EL (cell line): ENCODE data around the gene TIMM50.

Experiments used
- DNase-seq: peaks from one replicate; pipeline ENCODE4 v3.0.0-alpha.2; 2016

Gene TIMM50

DNA sequence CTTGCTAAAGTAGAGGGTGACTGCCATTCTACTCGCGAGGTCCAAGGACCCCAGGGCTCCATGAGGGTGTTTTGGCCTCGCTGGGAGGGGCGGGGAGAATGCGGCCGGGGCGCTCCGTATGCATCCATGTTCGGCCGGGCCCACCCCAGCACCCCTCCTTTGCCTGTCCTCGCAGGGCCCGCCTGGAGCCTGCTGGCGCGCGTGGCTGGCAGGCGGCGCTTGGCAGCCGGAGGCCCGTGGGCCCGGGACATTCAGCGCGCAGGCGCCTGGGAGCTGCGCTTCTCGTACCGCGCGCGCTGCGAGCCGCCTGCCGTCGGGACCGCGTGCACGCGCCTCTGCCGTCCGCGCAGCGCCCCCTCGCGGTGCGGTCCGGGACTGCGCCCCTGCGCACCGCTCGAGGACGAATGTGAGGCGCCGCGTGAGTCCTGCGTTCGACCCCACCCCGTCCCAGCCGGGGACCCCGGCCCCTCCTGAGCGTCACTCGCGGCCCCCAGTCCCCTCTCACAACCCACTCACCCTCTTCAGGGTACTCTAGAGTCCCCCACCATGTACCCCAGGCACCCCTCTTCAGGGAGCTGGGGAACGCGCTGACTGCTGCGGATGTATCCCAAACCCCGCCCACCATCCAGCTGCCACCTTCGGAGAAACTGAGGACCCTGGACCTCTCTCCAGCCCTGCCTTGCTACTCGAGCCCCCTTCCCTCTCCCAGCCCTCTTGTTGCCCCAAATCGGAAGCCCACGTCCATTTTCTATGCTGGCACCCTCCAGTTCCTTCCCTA, 22.2 kb downstream of the TIMM50 start:
- peak; percentile 64 for DNase-seq

DNA sequence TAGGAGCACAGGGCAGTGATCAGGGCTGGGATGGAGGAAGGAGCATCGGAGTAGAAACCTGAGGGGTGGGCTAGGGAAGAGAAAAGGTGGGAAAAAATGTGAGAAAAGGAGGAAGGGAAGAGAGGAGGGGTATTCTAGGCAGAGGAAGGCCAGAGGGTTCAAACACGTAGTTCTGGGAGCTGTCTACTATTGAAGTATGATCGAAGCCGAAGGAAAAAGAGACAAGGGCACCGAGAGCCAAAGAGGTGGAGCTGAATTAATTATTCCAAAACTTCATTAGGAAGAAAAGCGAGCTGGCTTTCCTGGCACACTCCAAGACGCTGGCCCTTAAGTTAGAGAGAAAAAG, 25.9 kb downstream of the TIMM50 start:
- no peak for DNase-seq

DNA sequence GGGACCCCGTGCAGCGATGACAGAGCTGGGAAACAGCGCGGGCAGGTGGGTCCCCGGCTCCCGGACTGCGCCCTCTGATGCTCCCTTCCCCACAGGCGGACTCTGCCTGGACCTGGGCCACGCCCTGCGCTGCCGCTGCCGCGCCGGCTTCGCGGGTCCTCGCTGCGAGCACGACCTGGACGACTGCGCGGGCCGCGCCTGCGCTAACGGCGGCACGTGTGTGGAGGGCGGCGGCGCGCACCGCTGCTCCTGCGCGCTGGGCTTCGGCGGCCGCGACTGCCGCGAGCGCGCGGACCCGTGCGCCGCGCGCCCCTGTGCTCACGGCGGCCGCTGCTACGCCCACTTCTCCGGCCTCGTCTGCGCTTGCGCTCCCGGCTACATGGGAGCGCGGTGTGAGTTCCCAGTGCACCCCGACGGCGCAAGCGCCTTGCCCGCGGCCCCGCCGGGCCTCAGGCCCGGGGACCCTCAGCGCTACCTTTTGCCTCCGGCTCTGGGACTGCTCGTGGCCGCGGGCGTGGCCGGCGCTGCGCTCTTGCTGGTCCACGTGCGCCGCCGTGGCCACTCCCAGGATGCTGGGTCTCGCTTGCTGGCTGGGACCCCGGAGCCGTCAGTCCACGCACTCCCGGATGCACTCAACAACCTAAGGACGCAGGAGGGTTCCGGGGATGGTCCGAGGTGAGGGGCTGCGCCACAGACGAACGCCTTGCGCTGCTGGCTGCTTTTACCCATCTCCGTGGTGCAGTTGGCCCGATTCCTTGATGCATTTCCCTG, 26.5 kb downstream of the TIMM50 start:
- peak; percentile 74 for DNase-seq

- DNase-seq: no peak
Observed at GRCh38 chr19:39507715-39508364, 27.2 kb downstream of the TIMM50 start.

DNA sequence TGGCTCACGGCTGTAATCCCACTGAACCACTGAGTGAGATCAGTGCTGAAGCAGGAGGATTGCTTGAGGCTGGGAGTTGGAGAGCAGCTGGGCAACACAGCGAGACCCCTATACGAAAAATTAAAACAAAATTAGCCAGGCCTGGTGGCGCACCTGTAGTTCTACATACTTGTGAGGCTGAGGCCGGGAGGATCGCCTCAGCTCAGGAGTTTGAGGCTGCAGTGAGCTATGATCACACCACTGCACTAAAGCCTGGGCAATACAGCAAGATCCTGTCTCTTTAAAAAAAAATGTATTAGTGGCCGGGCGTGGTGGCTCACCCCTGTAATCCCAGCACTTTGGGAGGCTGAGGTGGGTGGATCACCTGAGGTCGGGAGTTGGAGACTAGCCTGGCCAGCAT, 28.0 kb downstream of the TIMM50 start:
- DNase-seq: no peak

- DNase-seq: no peak
Observed at GRCh38 chr19:39509233-39509632, 28.6 kb downstream of the TIMM50 start.

- DNase-seq: no peak
Observed at GRCh38 chr19:39512988-39513387, 32.4 kb downstream of the TIMM50 start.

GRCh38 chr19:39514840-39515550, 34.4 kb downstream of the TIMM50 start, which contains the start of gene SELENOV:
SELENOV (plus strand) TSS chr19:39515139; CDS start chr19:39515213, 74 bp downstream.
- no peak for DNase-seq

DNA sequence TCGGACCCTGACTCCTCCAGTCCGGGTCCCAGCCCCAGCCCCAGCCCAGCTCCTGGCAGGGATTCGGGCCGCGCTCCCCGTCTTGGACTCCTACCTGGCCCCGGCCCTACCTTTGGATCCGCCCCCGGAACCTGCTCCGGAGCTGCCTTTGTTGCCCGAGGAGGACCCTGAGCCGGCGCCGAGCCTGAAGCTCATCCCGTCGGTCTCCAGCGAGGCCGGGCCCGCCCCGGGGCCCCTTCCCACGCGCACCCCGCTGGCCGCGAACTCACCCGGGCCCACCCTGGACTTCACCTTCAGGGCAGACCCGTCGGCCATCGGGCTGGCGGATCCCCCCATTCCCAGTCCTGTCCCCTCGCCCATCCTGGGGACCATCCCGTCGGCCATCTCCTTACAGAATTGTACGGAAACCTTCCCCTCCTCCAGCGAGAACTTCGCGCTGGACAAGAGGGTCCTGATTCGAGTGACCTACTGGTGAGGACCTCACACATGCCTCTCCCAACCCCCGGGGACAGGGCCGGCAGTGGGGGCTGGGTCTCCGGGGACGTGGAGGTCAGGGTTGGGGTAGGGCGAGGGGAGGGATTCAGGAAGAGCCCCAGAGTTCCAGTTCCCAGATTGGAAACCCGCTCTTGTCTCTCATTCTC, 35.0 kb downstream of the TIMM50 start:
- no peak for DNase-seq

DNA sequence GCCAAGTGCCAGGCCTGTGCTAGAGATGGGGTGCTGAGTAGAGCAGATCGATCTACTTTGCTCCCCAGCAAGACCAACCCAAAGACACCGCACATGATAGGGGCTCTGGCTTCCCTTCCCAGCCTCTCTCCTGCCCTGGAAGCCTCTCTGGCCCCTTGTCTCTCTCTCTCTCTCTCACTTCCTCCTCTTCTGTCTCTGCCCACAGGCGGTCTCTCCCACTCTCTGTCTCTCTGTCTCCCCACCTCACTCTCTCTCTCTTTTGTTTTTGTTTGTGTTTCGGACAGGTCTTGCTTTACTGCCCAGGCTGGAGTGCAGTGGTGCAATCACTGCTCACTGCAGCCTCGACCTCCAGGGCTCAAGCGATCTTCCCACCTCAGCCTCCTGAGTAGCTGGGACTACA, 35.6 kb downstream of the TIMM50 start:
- DNase-seq: no peak

DNA sequence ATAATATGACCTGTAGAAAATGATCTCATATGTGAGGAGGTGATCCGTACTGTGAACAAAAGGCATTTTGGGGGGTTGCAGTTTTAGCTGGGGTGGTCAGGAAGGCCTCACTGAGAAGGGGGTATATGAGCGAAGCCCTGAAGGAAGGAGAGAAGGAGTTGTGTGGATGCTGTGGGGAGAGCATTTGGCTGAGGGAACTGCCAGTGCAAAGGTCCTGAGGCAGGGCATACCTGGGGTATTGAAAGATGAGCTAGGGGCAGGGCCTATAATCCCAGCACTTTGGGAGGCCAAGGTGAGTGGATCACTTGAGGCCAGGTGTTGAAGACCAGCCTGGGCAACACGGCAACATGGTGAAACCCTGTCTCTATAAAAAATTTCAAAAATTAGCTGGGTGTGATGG, 36.8 kb downstream of the TIMM50 start:
- no peak for DNase-seq

- no peak for DNase-seq
Observed at GRCh38 chr19:39518458-39518857, 37.8 kb downstream of the TIMM50 start.

DNA sequence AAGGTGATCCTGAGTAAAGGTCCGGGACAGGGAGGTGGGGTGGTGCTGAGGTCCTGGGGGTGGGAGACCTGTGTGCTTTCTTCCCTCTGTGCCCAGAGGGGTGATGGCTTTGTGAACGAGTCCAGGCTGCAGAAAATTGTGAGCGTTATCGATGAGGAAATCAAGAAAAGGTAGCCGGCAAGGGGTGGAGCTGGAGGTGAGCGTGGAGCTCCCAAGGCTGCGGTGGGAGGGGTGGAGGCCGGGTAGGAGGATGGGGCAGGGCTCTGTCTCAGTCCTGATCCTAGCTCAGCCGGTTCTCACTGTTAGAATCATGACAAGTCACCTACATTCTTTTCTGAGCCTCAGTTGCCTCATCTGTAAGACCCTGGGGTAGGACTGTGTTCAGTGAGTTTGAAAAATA, 38.3 kb downstream of the TIMM50 start:
- DNase-seq: no peak

- no peak for DNase-seq
Observed at GRCh38 chr19:39520541-39521484, 40.2 kb downstream of the TIMM50 start.

- no peak for DNase-seq
Observed at GRCh38 chr19:39524495-39524894, 43.9 kb downstream of the TIMM50 start.

DNA sequence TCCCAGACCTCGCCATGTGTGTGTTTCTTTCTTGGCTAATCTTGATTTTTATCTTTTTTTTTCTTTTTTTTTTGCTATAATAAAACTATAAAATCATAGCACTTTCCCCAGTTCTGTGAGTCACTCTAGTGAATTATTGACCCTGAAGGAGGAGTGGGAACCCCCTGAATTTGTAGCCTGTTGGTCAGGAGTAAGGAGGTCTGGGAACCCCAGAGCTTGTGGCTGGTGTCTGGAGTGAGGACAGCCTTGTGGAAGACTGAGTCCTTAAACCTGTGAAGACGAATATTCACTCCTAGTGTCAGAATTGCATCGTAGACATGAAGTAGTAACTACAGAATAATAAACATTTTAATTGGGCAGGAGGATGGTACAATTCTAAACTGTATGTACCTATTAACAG, 44.6 kb downstream of the TIMM50 start:
- DNase-seq: no peak

- DNase-seq: no peak
Observed at GRCh38 chr19:39531834-39532232, 51.2 kb downstream of the TIMM50 start.

DNA sequence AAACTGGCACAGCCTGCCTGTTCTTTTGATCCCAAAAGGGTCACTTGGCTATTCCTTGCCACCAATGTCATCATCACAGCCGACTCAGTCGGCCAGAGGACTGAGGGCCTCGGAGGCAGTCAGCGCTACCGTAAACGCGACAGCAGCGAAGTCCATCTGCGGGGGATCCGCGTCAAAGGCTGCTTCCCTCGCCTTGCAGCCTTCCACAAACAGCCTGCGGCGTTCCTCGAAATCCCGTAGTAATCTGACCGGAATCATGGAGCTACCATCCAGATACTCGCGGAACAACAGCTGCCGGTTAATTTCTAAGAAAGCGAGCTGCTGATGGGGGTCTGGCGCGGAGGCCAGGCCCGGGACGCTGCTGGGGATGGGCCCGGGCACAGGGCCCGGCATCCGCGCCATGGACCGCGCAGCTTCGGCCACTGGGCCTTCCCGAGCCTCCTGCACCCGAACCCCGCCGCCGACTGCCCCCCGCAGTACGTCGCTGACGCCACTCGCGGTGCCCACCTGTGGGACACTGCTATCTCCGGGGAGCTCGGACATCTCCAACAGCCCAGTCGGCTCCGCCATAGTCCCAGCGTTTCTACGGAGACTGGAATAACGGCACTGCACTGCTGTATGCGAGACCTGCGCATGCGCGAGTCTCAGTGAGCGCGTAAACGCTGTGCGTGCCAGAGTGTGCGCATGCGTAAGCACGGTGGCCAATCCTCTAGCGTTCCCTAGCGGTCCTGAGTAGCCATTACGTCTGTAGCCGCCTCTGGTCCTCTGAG, 51.8 kb downstream of the TIMM50 start, which contains the start of gene EID2B:
Gene EID2B, minus strand, starts transcription at position 620 of the 770 bp plus-strand sequence. Its CDS starts 50 bp downstream, at position 570.
- DNase-seq: peak; percentile 95

DNA sequence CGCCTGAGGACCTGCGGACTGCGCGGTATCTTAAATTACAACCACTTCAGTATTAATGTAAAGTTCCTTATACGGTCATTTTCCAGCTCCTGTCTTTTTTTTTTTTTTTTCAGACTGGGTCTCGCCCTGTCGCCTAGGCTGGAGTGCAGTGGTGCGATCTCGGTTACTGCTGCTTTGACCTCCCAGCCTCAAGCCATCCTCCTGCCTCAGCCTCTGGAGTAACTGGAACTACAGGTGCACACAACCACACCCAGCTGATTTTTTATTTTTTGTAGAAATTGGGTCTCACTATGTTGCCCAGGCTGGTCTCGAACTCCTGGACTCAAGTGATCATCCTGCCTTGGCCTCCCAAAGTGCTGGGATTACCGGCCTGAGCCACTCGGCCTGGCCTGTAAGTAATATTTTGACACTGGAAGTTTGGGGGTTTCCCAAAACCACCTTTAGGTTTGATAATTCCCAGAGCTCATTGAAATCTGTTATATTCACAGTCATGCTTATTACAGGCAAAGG, 52.4 kb downstream of the TIMM50 start:
- no peak for DNase-seq

DNA sequence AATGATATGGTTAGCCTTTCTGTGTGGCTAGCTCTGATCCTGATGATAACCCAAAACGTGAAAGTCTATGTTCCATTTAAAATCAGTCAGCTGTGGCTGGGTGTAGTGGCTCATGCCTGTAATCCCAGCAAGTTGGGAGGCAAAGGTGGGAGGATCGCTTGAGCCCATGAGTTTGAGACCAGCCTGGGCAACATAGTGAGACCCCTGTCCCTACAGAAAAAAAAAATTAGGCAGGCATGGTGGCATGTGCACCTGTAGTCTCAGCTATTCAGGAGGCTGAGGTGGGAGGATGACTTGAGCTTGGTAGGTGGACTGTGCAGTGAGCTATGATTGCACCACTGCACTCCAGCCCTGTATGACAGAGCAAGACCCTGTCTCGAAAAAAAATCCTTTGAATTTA, 53.2 kb downstream of the TIMM50 start:
- DNase-seq: no peak
